Measurements from ENCODE around the gene FAM180B.

FAM180B gene

GRCh38 chr11:47592251-47592650, 5.8 kb downstream of the FAM180B start:
- no peak for TF ChIP-seq JUND (IDR thresholded peaks at IDR 0.05; ENCODE audit: low read depth)
- DNase-seq (ENCODE audit: low read depth in 1 of 2, low spot score in 1 of 2), result no peak

DNA sequence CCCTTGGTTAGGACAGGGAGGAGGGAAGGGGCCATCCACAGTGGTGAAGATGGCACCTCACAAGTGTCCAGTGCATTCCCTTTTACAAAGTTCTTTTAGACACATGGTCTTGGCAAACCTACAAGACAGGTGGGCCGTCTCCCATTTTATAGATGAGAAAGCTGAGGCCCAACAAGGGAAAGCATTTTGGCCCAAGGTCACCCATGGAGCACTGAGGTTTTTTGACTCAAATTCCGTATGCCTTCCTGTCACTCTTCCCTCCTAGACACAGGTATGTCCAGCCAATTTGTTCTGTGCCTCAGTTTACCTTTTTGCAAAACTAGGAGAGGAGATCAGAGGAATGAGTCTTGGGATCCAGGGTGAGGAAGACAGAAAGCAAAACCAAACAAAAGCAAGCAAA, 6.5 kb downstream of the FAM180B start:
- in situ Hi-C loops (cut with HindIII; ENCODE audit: low pct_unique_long_range_greater_than_20kb, low sequenced_read_pairs), result no loop called here
- no peak for TF ChIP-seq JUND (IDR thresholded peaks at IDR 0.05; ENCODE audit: low read depth)
- DNase-seq (ENCODE audit: low read depth in 1 of 2, low spot score in 1 of 2), result no peak

More at GRCh38 chr11:47592251-47592650, 5.8 kb downstream of the FAM180B start:
- in situ Hi-C loops (cut with HindIII; ENCODE audit: low pct_unique_long_range_greater_than_20kb, low sequenced_read_pairs), result no loop called here

DNA sequence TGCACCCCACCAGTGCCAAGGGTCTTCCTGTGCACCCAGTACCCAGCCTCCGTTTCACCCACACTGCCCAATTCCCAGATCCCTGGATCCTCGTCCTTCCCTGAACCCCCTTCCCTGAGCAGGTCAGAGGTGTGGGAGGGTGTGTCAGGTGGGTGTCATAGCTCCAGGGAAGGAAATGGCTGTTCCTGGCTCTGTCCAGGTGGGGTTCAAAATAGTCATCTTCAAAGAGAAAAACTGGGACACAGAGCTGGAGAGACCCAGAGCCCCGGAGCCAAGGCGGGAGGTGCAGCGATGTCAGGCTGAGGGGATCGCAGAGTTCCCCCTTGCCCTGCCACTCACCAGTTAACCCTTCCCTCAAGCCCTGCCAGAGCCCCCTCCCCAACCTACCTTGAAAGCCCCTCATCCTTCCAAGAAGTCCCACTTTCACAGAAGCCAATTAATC, 7.0 kb downstream of the FAM180B start:
- TF ChIP-seq JUND (IDR thresholded peaks at IDR 0.05; ENCODE audit: low read depth), result no peak
- no peak for DNase-seq (ENCODE audit: low read depth in 1 of 2, low spot score in 1 of 2)
- in situ Hi-C loops (cut with HindIII; ENCODE audit: low pct_unique_long_range_greater_than_20kb, low sequenced_read_pairs), result no loop called here

- TF ChIP-seq JUND (IDR thresholded peaks at IDR 0.05; ENCODE audit: low read depth), result no peak
- no peak for DNase-seq (ENCODE audit: low read depth in 1 of 2, low spot score in 1 of 2)
- in situ Hi-C loops (cut with HindIII; ENCODE audit: low pct_unique_long_range_greater_than_20kb, low sequenced_read_pairs), result no loop called here
Measured at GRCh38 chr11:47593934-47594855, 7.7 kb downstream of the FAM180B start, which contains the start of gene C1QTNF4. TSS of gene C1QTNF4 (minus strand) at chr11:47594411. CDS start at chr11:47590810, 3,601 bp downstream.

DNA sequence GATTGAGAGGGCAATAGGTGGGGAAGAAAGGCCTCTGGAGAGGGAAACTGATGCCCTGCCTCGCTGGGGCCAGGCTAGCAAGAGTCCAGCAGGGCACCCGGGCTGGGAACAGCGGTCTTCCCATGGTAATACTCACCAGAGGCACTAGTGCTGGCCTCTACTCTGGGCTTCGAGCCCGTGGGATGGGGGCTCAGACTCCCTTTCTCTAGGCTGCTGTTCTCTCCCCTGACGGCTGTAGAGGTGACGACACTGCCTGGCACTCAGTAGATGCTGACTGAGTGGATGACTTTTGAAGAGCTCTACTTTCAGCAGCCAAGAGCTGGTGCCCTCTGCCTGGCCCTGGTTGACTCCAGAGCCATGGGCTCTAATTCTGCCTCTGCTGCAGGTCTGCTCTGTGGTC, 8.6 kb downstream of the FAM180B start:
- no peak for TF ChIP-seq JUND (IDR thresholded peaks at IDR 0.05; ENCODE audit: low read depth)
- no peak for DNase-seq (ENCODE audit: low read depth in 1 of 2, low spot score in 1 of 2)
- in situ Hi-C loops (cut with HindIII; ENCODE audit: low pct_unique_long_range_greater_than_20kb, low sequenced_read_pairs), result no loop called here

DNA sequence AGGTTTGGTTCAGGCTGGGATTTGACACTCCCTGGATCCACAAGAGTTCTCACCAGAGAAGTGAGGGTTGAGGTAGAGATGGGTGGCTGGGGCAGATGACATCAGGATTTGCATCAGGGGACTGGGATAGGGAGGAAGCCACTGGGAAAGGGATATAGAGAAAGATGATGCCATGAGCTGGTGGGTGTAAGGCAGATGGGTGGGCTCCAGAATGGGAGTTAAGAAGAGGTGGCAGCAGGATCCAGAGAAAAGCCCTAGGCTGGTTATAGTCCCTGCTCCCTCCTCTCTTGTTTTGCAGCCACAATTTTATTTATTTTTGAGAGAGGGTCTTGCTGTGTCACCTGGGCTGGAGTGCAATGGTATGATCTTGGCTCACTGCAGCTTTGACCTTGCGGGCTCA, 9.5 kb downstream of the FAM180B start:
- no peak for DNase-seq (ENCODE audit: low read depth in 1 of 2, low spot score in 1 of 2)
- in situ Hi-C loops (cut with HindIII; ENCODE audit: low pct_unique_long_range_greater_than_20kb, low sequenced_read_pairs), result no loop called here
- TF ChIP-seq JUND (IDR thresholded peaks at IDR 0.05; ENCODE audit: low read depth), result no peak

- in situ Hi-C loops (cut with HindIII; ENCODE audit: low pct_unique_long_range_greater_than_20kb, low sequenced_read_pairs), result no loop called here
- DNase-seq (ENCODE audit: low read depth in 1 of 2, low spot score in 1 of 2), result peak in 1 of 2 experiments; percentile 20
- no peak for TF ChIP-seq JUND (IDR thresholded peaks at IDR 0.05; ENCODE audit: low read depth)
Measured at GRCh38 chr11:47599902-47600301, 13.4 kb downstream of the FAM180B start.

GRCh38 chr11:47603295-47603694, 16.8 kb downstream of the FAM180B start:
- TF ChIP-seq JUND (IDR thresholded peaks at IDR 0.05; ENCODE audit: low read depth), result no peak
- in situ Hi-C loops (cut with HindIII; ENCODE audit: low pct_unique_long_range_greater_than_20kb, low sequenced_read_pairs), result no loop called here
- DNase-seq (ENCODE audit: low read depth in 1 of 2, low spot score in 1 of 2), result no peak

GRCh38 chr11:47605921-47606320, 19.4 kb downstream of the FAM180B start:
- in situ Hi-C loops (cut with HindIII; ENCODE audit: low pct_unique_long_range_greater_than_20kb, low sequenced_read_pairs), result no loop called here
- TF ChIP-seq JUND (IDR thresholded peaks at IDR 0.05; ENCODE audit: low read depth), result no peak
- no peak for DNase-seq (ENCODE audit: low read depth in 1 of 2, low spot score in 1 of 2)

GRCh38 chr11:47606731-47607130, 20.3 kb downstream of the FAM180B start:
- no peak for TF ChIP-seq JUND (IDR thresholded peaks at IDR 0.05; ENCODE audit: low read depth)
- in situ Hi-C loops (cut with HindIII; ENCODE audit: low pct_unique_long_range_greater_than_20kb, low sequenced_read_pairs), result no loop called here
- DNase-seq (ENCODE audit: low read depth in 1 of 2, low spot score in 1 of 2), result no peak

GRCh38 chr11:47607380-47607779, 20.9 kb downstream of the FAM180B start:
- no peak for DNase-seq (ENCODE audit: low read depth in 1 of 2, low spot score in 1 of 2)
- TF ChIP-seq JUND (IDR thresholded peaks at IDR 0.05; ENCODE audit: low read depth), result no peak
- in situ Hi-C loops (cut with HindIII; ENCODE audit: low pct_unique_long_range_greater_than_20kb, low sequenced_read_pairs), result no loop called here

- TF ChIP-seq JUND (IDR thresholded peaks at IDR 0.05; ENCODE audit: low read depth), result no peak
- in situ Hi-C loops (cut with HindIII; ENCODE audit: low pct_unique_long_range_greater_than_20kb, low sequenced_read_pairs), result no loop called here
- DNase-seq (ENCODE audit: low read depth in 1 of 2, low spot score in 1 of 2), result no peak
Measured at GRCh38 chr11:47609675-47610074, 23.2 kb downstream of the FAM180B start.

GRCh38 chr11:47611348-47611794, 24.9 kb downstream of the FAM180B start:
- no peak for TF ChIP-seq JUND (IDR thresholded peaks at IDR 0.05; ENCODE audit: low read depth)
- in situ Hi-C loops (cut with HindIII; ENCODE audit: low pct_unique_long_range_greater_than_20kb, low sequenced_read_pairs), result no loop called here
- no peak for DNase-seq (ENCODE audit: low read depth in 1 of 2, low spot score in 1 of 2)

Measured in T47D (cell line).